Smooth muscle cell (in vitro differentiated cells): ENCODE data around the gene GABRR1. TPM values are rescaled to one million over a fixed set of nuclear protein-coding genes. Genes with fewer than 3 reads are reported as not detected.

Source experiments
- DNase-seq: peaks from one replicate; lab custom pipeline; 2025; ENCODE audit not compliant: unreplicated experiment; lab: John Stamatoyannopoulos, UW
- H2AFZ ChIP-seq: fragments of 200-600 bp; sonication (generic); 2 replicates; pipeline ENCODE4 v1.6.0; 2016; ENCODE audit warnings: antibody characterized with exemption, low read depth, mild to moderate bottlenecking
- H3F3A ChIP-seq: fragments of 200-600 bp; sonication (generic); 2 replicates; pipeline ENCODE4 v1.6.0; 2017; ENCODE audit warnings: antibody characterized with exemption, low read depth
- H3K27ac ChIP-seq: fragments of 200-600 bp; sonication (generic); 2 replicates; pipeline ENCODE4 v1.5.1; 2016; ENCODE audit warnings: low read depth, mild to moderate bottlenecking
- H3K27me3 ChIP-seq: fragments of 200-600 bp; sonication (generic); 2 replicates; pipeline ENCODE4 v1.6.1; 2016; ENCODE audit warnings: low read depth, mild to moderate bottlenecking
- H3K36me3 ChIP-seq: fragments of 200-600 bp; sonication (generic); 2 replicates; pipeline ENCODE4 v1.5.1; 2016; ENCODE audit warnings: low read depth
- H3K4me1 ChIP-seq: fragments of 200-600 bp; sonication (generic); 2 replicates; pipeline ENCODE4 v1.5.1; 2016; ENCODE audit warnings: low read depth
- H3K4me2 ChIP-seq: fragments of 200-600 bp; sonication (generic); 2 replicates; pipeline ENCODE4 v1.6.0; 2016; ENCODE audit warnings: mild to moderate bottlenecking
- H3K4me3 ChIP-seq: fragments of 200-600 bp; sonication (generic); 2 replicates; pipeline ENCODE4 v1.5.1; 2016; ENCODE audit warnings: mild to moderate bottlenecking
- H3K79me2 ChIP-seq: fragments of 200-600 bp; sonication (generic); 2 replicates; pipeline ENCODE4 v1.6.0; 2016; ENCODE audit warnings: low read depth, mild to moderate bottlenecking
- H3K9ac ChIP-seq: fragments of 200-600 bp; sonication (generic); 2 replicates; pipeline ENCODE4 v1.6.0; 2016; ENCODE audit warnings: low read depth
- H3K9me3 ChIP-seq: fragments of 200-600 bp; sonication (generic); replicated peaks from 2 replicates; pipeline ENCODE4 v1.5.1; 2016; ENCODE audit warnings: low read depth
- H4K20me1 ChIP-seq: fragments of 200-600 bp; sonication (generic); 2 replicates; pipeline ENCODE4 v1.6.0; 2016; ENCODE audit warnings: low read depth
- CTCF ChIP-seq: fragments of 200-600 bp; sonication (generic); IDR thresholded peaks from 2 replicates; pipeline ENCODE4 v1.5.1; 2017; ENCODE audit warnings: borderline replicate concordance, mild to moderate bottlenecking, antibody characterized with exemption; ENCODE audit not compliant: insufficient read depth, poor library complexity, severe bottlenecking
- WGBS: methylation state at CpG from one replicate; pipeline ENCODE4 v1.1.7; 2016; ENCODE audit warnings: low lambda C conversion rate; 5-methylcytosine and 5-hydroxymethylcytosine counted together
- polyA plus RNA-seq: library from polyadenylated mRNA; unstranded; fragments of >200 nt; fragmentation: Nextera tagmentation; extraction: Ambion mirVana; gene quantifications from 2 replicates; pipeline ENCODE4 v1.2.1, GENCODE V29; 2016
- total RNA-seq: library from RNA; depleted of rRNA; stranded (reverse); fragments of >200 nt; gene quantifications from 2 replicates; pipeline ENCODE4 v1.2.3, GENCODE V29; 2014

The GABRR1 gene
- total and polyA plus RNA-seq, 2 experiments from 2014 or later, result not detected

GRCh38 chr6:89222712-89223039 lies 5.5 kb upstream of the GABRR1 start:
- no peaks in the 10 kb centered on the region for H3K79me2 ChIP-seq
- 86% methylated on average over 4 of the region's 4 CpGs for WGBS
- H4K20me1 ChIP-seq, result no peaks in the 10 kb centered on the region
- no peaks in the 10 kb centered on the region for H3F3A ChIP-seq
- H3K36me3 ChIP-seq, result no peaks in the 10 kb centered on the region
- no peak overlapping the region for H3K4me2 ChIP-seq
- DNase-seq, result no peak
- no peak overlapping the region for H2AFZ ChIP-seq
- H3K9ac ChIP-seq, result no peak overlapping the region
- no peak for TF ChIP-seq CTCF
- no peak overlapping the region for H3K27ac ChIP-seq
- no peaks in the 10 kb centered on the region for H3K27me3 ChIP-seq
- H3K9me3 ChIP-seq, result peaks cover 3% of the 10 kb centered on the region
- no peak overlapping the region for H3K4me3 ChIP-seq
- peaks cover 2% of the 10 kb centered on the region for H3K4me1 ChIP-seq

- Histone ChIP-seq H3K9ac (no peak overlapping the region), H3K9me3 (peaks cover 3% of the 10 kb centered on the region), H3K27me3 (no peaks in the 10 kb centered on the region), H2AFZ (no peak overlapping the region), H3K4me1 (peaks cover 7% of the 10 kb centered on the region), H3K79me2 (no peaks in the 10 kb centered on the region), H3K36me3 (no peaks in the 10 kb centered on the region), H3K4me2 (no peak overlapping the region), H3F3A (no peaks in the 10 kb centered on the region), H3K4me3 (no peak overlapping the region), H3K27ac (no peak overlapping the region), H4K20me1 (no peaks in the 10 kb centered on the region)
- DNase-seq, result no peak
- no peak for TF ChIP-seq CTCF
- 62% methylated on average over 7 of the region's 7 CpGs for WGBS
Observed at GRCh38 chr6:89221971-89222711, 5.0 kb upstream of the GABRR1 start.

- Histone ChIP-seq H3F3A (no peaks in the 10 kb centered on the region), H3K79me2 (no peaks in the 10 kb centered on the region), H3K4me3 (no peak overlapping the region), H3K4me2 (no peak overlapping the region), H3K27ac (no peak overlapping the region), H3K36me3 (no peaks in the 10 kb centered on the region), H3K27me3 (no peaks in the 10 kb centered on the region), H4K20me1 (no peaks in the 10 kb centered on the region), H3K9me3 (peaks cover 3% of the 10 kb centered on the region), H3K4me1 (peaks cover 9% of the 10 kb centered on the region), H3K9ac (no peak overlapping the region), H2AFZ (no peak overlapping the region)
- TF ChIP-seq CTCF, result no peak
- 88% methylated on average over 3 of the region's 3 CpGs for WGBS
- no peak for DNase-seq
Observed at GRCh38 chr6:89221129-89221528, 4.0 kb upstream of the GABRR1 start.

GRCh38 chr6:89216411-89216810 lies 747 bp downstream of the GABRR1 start:
- H3K4me2 ChIP-seq, result no peak overlapping the region
- H3K27ac ChIP-seq, result no peak overlapping the region
- no peaks in the 10 kb centered on the region for H4K20me1 ChIP-seq
- no peaks in the 10 kb centered on the region for H3F3A ChIP-seq
- WGBS, result 76% methylated on average over 4 of the region's 4 CpGs
- H3K9me3 ChIP-seq, result no peaks in the 10 kb centered on the region
- H3K36me3 ChIP-seq, result no peaks in the 10 kb centered on the region
- no peak for DNase-seq
- H3K9ac ChIP-seq, result no peak overlapping the region
- no peak overlapping the region for H3K4me3 ChIP-seq
- H2AFZ ChIP-seq, result no peak overlapping the region
- no peaks in the 10 kb centered on the region for H3K27me3 ChIP-seq
- H3K4me1 ChIP-seq, result peaks cover 9% of the 10 kb centered on the region
- TF ChIP-seq CTCF, result no peak
- H3K79me2 ChIP-seq, result no peaks in the 10 kb centered on the region
